Myocyte (in vitro differentiated cells): Measurements from ENCODE around the gene NRROS. TPM values are rescaled to one million over a fixed set of nuclear protein-coding genes. Genes with fewer than 3 reads are reported as not detected.

Source experiments
- total RNA-seq: library from RNA; depleted of rRNA; stranded (reverse); fragments of >200 nt; gene quantifications from 2 replicates; pipeline ENCODE4 v1.2.3, GENCODE V29; 2014

NRROS gene
- total RNA-seq, 1 donor from 2014 or later = 0.59 TPM

Other genes starting within 250 kb of the NRROS start
- gene UBXN7, start 207.3 kb upstream of the NRROS start, total RNA-seq = 10.5 and 13.3 TPM in 2 replicates
- 9.2 and 13.2 TPM in 2 replicates for gene RNF168, start 135.9 kb upstream of the NRROS start, total RNA-seq
- 0.53 TPM in 1 of 2 replicates, not detected in the other for gene SMCO1, start 124.3 kb upstream of the NRROS start, total RNA-seq
- 5.5 and 8.3 TPM in 2 replicates for gene WDR53, start 71.1 kb upstream of the NRROS start, total RNA-seq
- 7.7 and 9.5 TPM in 2 replicates for gene FBXO45, start 71.0 kb upstream of the NRROS start, total RNA-seq
- gene CEP19, start 72.6 kb downstream of the NRROS start, total RNA-seq = 5.9 and 7.2 TPM in 2 replicates
- 27.7 and 34.1 TPM in 2 replicates for gene PIGX, start 72.7 kb downstream of the NRROS start, total RNA-seq
- gene PAK2, start 100.2 kb downstream of the NRROS start, total RNA-seq = 40.3 and 44.5 TPM in 2 replicates
- gene SENP5, start 228.2 kb downstream of the NRROS start, total RNA-seq = 42.2 and 48.2 TPM in 2 replicates